GM18907 (cell line): ENCODE results near the gene MYO18A.

Experiments
- ATAC-seq: cut with Tn5 transposase; IDR thresholded peaks from one replicate; pipeline ENCODE4 v1.9.1; 2021; ENCODE audit warnings: mild to moderate bottlenecking, moderate library complexity; ENCODE audit not compliant: unreplicated experiment

Gene MYO18A

GRCh38 chr17:29060475-29060874, 119.7 kb downstream of the MYO18A start:
- no peak for ATAC-seq

- no peak for ATAC-seq
Observed at GRCh38 chr17:29059281-29059680, 120.9 kb downstream of the MYO18A start.

- ATAC-seq: no peak
Observed at GRCh38 chr17:29058391-29058790, 121.8 kb downstream of the MYO18A start.

GRCh38 chr17:29057361-29057760, 122.8 kb downstream of the MYO18A start:
- no peak for ATAC-seq

GRCh38 chr17:29054835-29055234, 125.4 kb downstream of the MYO18A start:
- ATAC-seq: no peak

GRCh38 chr17:29051731-29052130, 128.5 kb downstream of the MYO18A start:
- ATAC-seq: no peak

- no peak for ATAC-seq
Observed at GRCh38 chr17:29051194-29051593, 129.0 kb downstream of the MYO18A start.

GRCh38 chr17:29050176-29050575, 130.0 kb downstream of the MYO18A start:
- ATAC-seq: no peak

GRCh38 chr17:29049541-29050145, 130.6 kb downstream of the MYO18A start:
- no peak for ATAC-seq

- ATAC-seq: no peak
Observed at GRCh38 chr17:29048440-29049368, 131.5 kb downstream of the MYO18A start.

- ATAC-seq: no peak
Observed at GRCh38 chr17:29046473-29046839, 133.7 kb downstream of the MYO18A start.

- no peak for ATAC-seq
Observed at GRCh38 chr17:29045734-29046472, 134.3 kb downstream of the MYO18A start.

- no peak for ATAC-seq
Observed at GRCh38 chr17:29045026-29045425, 135.2 kb downstream of the MYO18A start.

GRCh38 chr17:29043539-29044145, 136.6 kb downstream of the MYO18A start:
- ATAC-seq: no peak

- ATAC-seq: no peak
Observed at GRCh38 chr17:29042679-29043538, 137.3 kb downstream of the MYO18A start, which contains the start of gene PIPOX. PIPOX (plus strand) TSS chr17:29043141; CDS start chr17:29043226, 85 bp downstream.

- ATAC-seq: no peak
Observed at GRCh38 chr17:29042026-29042678, 138.0 kb downstream of the MYO18A start.

- no peak for ATAC-seq
Observed at GRCh38 chr17:29041571-29041970, 138.6 kb downstream of the MYO18A start.

GRCh38 chr17:29041091-29041490, 139.1 kb downstream of the MYO18A start:
- no peak for ATAC-seq

- ATAC-seq: no peak
Observed at GRCh38 chr17:29039764-29040598, 140.2 kb downstream of the MYO18A start.
